Lower leg skin (tissue), 3 donors: Measurements from ENCODE around the gene MAPK13.

Experiments
- POLR2A ChIP-seq, 2 donors: fragments of 450-650 bp; IDR thresholded peaks; one replicate each; pipeline ENCODE4 v1.6.1; 2016 to 2017; ENCODE audit warnings: antibody characterized with exemption in 2 of 2, mild to moderate bottlenecking in 1 of 2, moderate library complexity in 1 of 2
- TF ChIP-seq, protein P1 (sequence below), 3 donors: fragments of 450-650 bp; IDR thresholded peaks; one replicate each; pipeline ENCODE4 v1.5.1; 2016; ENCODE audit warnings: antibody characterized with exemption in 3 of 3, mild to moderate bottlenecking in 3 of 3, moderate library complexity in 2 of 3

DNA sequence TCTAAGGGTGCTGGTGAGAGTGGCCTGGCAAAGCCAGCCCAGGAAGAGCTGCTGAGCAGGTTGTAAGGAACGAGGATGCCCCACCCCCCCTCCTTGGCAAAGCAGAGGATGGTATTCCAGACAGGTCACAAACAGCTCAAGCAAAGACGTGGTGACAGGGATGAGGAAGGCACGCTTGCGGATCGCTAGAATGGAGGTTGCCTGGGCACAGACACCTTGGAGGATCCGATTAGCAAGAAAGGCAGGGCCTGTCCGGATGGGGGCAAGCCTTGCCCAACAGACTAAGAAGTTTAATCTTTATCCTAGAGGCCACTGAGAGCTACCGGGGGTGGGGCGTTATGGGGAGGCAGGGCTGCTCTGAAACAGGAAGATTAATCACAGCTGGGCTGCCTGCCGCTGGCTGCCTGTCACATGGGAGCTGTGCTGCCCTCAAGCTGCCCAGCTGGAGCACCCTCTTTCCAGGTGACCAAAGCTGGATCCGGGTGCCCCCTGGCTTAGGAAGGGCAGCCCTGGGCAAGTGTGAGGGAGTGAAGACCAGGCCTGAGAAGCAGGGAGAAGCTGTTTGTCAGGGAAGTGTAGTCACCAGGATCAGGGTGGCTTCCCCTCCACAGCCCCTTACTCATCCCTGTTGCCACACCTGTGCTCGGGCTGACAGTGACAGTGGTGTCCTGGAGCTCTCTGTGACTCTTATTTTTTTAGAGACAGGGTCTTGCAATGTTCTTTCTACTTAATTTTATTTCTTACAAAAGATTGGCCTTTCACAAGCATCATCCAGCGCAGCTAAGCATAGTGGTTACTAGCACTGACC is 9.1 kb upstream of the MAPK13 start:
- TF ChIP-seq, protein P1, sequence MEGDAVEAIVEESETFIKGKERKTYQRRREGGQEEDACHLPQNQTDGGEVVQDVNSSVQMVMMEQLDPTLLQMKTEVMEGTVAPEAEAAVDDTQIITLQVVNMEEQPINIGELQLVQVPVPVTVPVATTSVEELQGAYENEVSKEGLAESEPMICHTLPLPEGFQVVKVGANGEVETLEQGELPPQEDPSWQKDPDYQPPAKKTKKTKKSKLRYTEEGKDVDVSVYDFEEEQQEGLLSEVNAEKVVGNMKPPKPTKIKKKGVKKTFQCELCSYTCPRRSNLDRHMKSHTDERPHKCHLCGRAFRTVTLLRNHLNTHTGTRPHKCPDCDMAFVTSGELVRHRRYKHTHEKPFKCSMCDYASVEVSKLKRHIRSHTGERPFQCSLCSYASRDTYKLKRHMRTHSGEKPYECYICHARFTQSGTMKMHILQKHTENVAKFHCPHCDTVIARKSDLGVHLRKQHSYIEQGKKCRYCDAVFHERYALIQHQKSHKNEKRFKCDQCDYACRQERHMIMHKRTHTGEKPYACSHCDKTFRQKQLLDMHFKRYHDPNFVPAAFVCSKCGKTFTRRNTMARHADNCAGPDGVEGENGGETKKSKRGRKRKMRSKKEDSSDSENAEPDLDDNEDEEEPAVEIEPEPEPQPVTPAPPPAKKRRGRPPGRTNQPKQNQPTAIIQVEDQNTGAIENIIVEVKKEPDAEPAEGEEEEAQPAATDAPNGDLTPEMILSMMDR (IDR thresholded peaks at IDR 0.05), result no peak
- no peak for TF ChIP-seq POLR2A (IDR thresholded peaks at IDR 0.05)
